ENCODE data around the gene ADNP.

ADNP gene

DNA sequence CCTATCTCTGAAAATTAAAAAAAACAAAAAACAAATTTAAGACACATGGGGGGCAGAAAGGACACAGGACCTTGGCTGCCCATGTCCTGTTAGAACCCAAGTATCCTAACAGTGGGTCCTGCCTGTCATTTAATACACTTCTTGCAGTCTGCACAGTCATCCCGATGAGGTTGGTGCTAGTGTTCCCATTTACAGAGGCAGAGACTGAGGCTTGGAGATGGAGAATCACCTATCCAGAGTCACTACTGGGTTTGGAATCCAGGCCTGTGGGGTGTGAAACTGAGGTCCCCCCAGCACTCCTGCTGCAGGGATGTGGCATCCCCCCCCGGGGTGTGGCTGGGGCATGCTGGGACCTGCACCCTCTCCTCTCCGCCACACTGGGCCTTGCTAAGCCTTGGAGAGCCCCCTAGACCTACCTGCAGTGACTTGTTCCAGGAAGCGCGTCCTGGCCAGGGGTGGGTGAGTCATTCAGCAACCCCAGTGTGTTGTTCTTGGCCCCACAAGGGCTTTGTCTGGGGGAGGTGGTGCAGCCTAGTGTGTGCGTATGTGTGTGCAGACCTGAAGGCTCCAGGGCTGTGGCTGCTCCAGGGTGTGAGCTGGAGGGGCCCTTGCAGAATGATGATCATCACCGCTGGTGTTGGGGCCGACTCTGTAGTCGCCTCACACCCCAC is 86.7 kb downstream of the ADNP start:
- DNase-seq, result no peak

DNA sequence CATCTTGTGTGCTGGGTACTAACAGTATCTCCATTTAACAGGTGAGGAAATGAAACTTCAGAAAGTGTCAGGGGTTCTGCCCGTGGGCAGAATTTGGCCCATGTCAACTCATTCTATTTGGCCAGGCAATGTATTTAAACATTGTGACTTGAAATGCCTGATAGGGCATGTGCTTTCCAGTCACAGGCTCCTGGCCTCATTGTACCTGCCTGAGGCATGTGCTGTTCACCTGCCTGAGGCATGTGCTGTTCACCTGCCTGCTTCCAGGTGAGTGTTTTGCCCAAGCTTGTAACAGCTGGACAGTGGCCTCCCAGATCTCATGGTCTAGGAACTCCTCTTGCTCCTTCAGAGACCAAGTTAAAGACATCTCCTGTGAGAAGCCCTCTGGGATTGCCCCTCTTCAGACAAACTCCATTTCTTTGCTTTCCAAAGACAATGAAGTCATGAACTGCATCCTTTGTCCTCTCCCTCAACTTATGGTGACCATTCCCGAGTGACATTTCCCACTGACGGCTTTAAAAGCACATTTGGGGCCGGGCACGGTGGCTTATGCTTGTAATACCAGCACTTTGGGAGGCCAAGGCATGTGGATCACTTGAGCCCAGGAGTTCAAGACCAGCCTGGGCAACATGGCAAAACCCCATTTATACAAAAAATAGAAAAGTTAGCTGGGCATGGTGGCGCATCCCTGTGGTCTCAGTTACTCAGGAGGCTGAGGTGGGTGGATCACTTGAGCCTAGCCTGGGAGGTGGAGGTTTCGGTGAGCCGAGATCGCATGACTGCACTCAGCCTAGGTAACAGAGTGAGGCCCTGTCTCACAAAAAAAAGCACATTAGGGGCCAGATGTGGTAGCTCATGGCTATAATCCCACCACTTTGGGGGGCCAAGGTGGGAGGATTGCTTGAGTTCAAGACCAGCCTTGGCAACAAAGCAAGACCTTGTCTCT is 87.6 kb downstream of the ADNP start:
- no peak for DNase-seq

DNA sequence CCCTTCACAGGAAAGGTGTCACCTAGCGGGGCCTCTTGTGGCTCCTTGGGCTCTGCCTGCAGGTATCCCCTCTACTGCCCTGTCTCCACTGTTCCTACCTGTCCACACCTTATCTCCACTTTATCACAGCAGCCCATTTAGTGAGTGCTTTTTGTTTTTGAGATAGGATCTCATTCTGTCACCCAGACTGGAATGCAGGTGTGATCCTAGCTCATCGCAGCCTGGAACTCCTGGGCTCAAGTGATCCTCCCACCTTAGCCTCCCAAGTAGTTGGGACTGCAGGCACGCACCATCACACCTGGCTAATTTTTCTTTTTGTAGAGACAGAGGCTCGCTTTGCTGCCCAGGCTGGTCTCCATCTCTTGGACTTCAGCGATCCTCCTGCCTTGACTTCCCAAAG is 88.4 kb downstream of the ADNP start:
- no peak for DNase-seq
